Heart right ventricle (tissue), 16 donors: ENCODE results near the gene ARL4A. TPM values are rescaled to one million over a fixed set of nuclear protein-coding genes. Genes with fewer than 3 reads are reported as not detected.

ENCODE experiments used
- ATAC-seq, 8 donors: fragments of 200-7000 bp; cut with Tn5 transposase; one replicate each; pipeline ENCODE4 v1.9.1; 2020; ENCODE audit warnings: mild to moderate bottlenecking in 8 of 8, moderate library complexity in 8 of 8, moderate number of reproducible peaks in 1 of 8
- DNase-seq, 2 donors: peaks; one replicate each; pipeline ENCODE4 v3.0.0-alpha.2; 2020
- H3K27ac ChIP-seq, 10 donors: fragments of 200-600 bp; sonication (generic) in 2 of 10; one replicate each; pipeline versions ENCODE4 v1.5.0 to v1.8.0; 2020 to 2022; ENCODE audit warnings: mild to moderate bottlenecking in 3 of 10
- H3K27me3 ChIP-seq, 7 donors: fragments of 200-600 bp; one replicate each; pipeline ENCODE4 v1.8.0; 2021 to 2022; ENCODE audit warnings: mild to moderate bottlenecking in 2 of 7
- H3K36me3 ChIP-seq, 9 donors: fragments of 200-600 bp; sonication (generic) in 1 of 9; one replicate each; pipeline versions ENCODE4 v1.5.0 to v1.8.0; 2020 to 2022; ENCODE audit warnings: mild to moderate bottlenecking in 2 of 9
- H3K4me1 ChIP-seq, 9 donors: fragments of 200-600 bp; sonication (generic) in 1 of 9; one replicate each; pipeline versions ENCODE4 v1.5.0 to v1.8.0; 2020 to 2022; ENCODE audit warnings: mild to moderate bottlenecking in 4 of 9
- H3K4me3 ChIP-seq, 10 donors: fragments of 200-600 bp; sonication (generic) in 2 of 10; one replicate each; pipeline versions ENCODE4 v1.5.0 to v1.8.0; 2020 to 2022; ENCODE audit warnings: mild to moderate bottlenecking in 7 of 10, moderate library complexity in 2 of 10
- H3K9me3 ChIP-seq, 11 donors: fragments of 200-600 bp in 10 of 11; sonication (generic) in 2 of 11; one replicate each; pipeline versions ENCODE4 v1.5.0 to v1.8.0; 2013 to 2022; ENCODE audit warnings: mild to moderate bottlenecking in 2 of 11, control low read depth in 1 of 11, moderate library complexity in 1 of 11
- WGBS, 2 donors: extraction: QIAGEN DNeasy Blood & Tissue Kit; methylation state at CpG; one replicate each; pipeline ENCODE4 v1.1.7; 2013; ENCODE audit warnings: inconsistent platforms in 1 of 2; 5-methylcytosine and 5-hydroxymethylcytosine counted together
- intact Hi-C, 10 donors: fragments of 100-400 bp; cut with DNase I; formaldehyde crosslinking; loops; one replicate each; pipeline versions ENCODE4 v1.11.1 to v1.14.2; 2022
- polyA plus RNA-seq, 2 donors: library from polyadenylated mRNA; stranded (reverse); fragments of 200-250 nt; gene quantifications; one replicate each; pipeline ENCODE4 v1.2.3, GENCODE V29; 2013
- total RNA-seq, 10 donors: library from RNA; stranded (reverse); fragmentation: NEBNext Ultra II Directional in 3 of 10; extraction: Animal tissue kit (Norgen Biotek cat#: 25700) in 3 of 10; gene quantifications; one replicate each; pipeline versions ENCODE4 v1.2.1 to v1.2.4, GENCODE V29; 2021 to 2023
- TF ChIP-seq, protein P1 (sequence below), 9 donors: fragments of 200-600 bp; sonication (generic) in 2 of 9; IDR thresholded peaks; one replicate each; pipeline versions ENCODE4 v1.5.0 to v1.8.0; 2021 to 2022; ENCODE audit warnings: antibody characterized with exemption in 9 of 9, mild to moderate bottlenecking in 5 of 9, moderate library complexity in 1 of 9
- donor health status: Arrhythmogenic right ventricular cardiomyopathy.
- donor health status: ischemic (EF 13 %, LVEDD 7.1; RV severe dilation, severe dysfunction).
- donor health status: healthy with polysubstance abuse.
- donor health status: DM: no; HTN: yes; CAD: no.
- donor health status: DM: no; HTN: no; CAD: no.
- donor health status: ischemic (EF 25% LVEDD 6.9; RV normal size, moderate dysfunction).
- donor health status: ischemic (EF 25% LVEDD 5.7; RV mildly dilated, moderate dysfunction).
- donor health status: healthy.
- donor health status: DM: yes; HTN: yes; CAD: no.
- donor health status: Ischemic cardiomyopathy.
- donor health status: ischemic (EF 35%, LVEDD 5.7; RV mildly dilated, moderate dysfunction).
- donor health status: nonischemic (EF 11% LVEDD 7.7; RV severe dilation, severe dysfunction).
- donor health status: DM: yes; HTN: yes; CAD: no.
- donor health status: PGD.
- donor health status: ischemic (EF 29% LVEDD 5.4; RV normal size, mild dysfunction).
- donor health status: nonischemic (EF 23%, LVEDD 6.1; RV moderate dilation, normal function).

The ARL4A gene
- total and polyA plus RNA-seq, 12 donors = 6.9 to 21.4 (median 12.9) TPM

DNA sequence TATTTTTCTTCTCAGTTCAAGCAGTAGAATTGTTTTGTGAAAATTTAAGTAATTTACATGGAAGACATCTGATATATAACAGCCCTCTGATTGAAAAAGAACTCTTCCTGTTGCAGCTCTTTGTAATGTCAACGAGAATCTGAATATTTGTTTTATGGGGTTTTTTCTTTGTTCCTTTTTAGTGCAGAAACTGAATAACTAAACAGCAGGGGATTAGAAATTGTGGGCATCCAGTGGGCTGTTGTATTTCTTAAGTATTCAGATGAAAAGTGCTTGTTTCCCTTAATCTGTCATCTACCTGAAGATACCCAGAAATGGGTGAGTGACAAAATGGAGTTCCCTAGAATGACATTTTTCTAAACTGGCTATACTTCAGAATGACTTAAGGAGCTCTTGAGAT is 7.4 kb downstream of the ARL4A start:
- Histone ChIP-seq H3K4me3 (no peak overlapping the region), H3K27me3 (no peaks in the 10 kb centered on the region), H3K9me3 (no peaks in the 10 kb centered on the region), H3K36me3 (no peaks in the 10 kb centered on the region), H3K27ac (no peak overlapping the region), H3K4me1 (peaks cover 0 to 35% (median 12%) of the 10 kb centered on the region in 9 donors)
- intact Hi-C loops = loop anchor here in 1 of 10 donors (10.0 kb wide), 1 partner anchor 130 kb away; no protein-coding TSS in a partner anchor
- TF ChIP-seq, protein P1, sequence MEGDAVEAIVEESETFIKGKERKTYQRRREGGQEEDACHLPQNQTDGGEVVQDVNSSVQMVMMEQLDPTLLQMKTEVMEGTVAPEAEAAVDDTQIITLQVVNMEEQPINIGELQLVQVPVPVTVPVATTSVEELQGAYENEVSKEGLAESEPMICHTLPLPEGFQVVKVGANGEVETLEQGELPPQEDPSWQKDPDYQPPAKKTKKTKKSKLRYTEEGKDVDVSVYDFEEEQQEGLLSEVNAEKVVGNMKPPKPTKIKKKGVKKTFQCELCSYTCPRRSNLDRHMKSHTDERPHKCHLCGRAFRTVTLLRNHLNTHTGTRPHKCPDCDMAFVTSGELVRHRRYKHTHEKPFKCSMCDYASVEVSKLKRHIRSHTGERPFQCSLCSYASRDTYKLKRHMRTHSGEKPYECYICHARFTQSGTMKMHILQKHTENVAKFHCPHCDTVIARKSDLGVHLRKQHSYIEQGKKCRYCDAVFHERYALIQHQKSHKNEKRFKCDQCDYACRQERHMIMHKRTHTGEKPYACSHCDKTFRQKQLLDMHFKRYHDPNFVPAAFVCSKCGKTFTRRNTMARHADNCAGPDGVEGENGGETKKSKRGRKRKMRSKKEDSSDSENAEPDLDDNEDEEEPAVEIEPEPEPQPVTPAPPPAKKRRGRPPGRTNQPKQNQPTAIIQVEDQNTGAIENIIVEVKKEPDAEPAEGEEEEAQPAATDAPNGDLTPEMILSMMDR (IDR thresholded peaks at IDR 0.05) = no peak
- WGBS, 2 donors = 43 to 83% methylated on average over 1 of the region's 1 CpG
- DNase-seq (no peak), ATAC-seq (no peak)

DNA sequence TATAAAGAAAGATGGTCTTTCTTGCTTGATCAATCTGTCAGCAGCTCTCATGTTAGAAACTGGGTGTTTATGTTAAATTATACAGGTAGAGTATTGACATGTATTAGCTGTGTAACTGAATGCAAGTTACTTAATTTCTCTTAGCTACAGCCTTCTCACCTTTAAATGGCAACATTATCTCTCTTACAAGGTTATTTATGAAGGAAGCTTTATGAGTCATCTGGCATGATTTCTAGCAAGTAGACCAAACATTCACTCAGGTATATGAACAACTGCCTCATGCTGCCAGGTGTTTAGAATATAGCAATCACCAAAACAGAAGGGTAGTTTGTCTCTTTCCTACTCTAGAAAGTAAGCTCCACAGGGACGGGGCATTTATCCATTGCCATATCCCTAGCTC is 8.5 kb downstream of the ARL4A start:
- ATAC-seq (no peak), DNase-seq (no peak)
- intact Hi-C loops = loop anchor here in 1 of 10 donors (10.0 kb wide), 1 partner anchor 129 kb away; no protein-coding TSS in a partner anchor
- H3K27ac ChIP-seq = no peak overlapping the region
- TF ChIP-seq, protein P1 (IDR thresholded peaks at IDR 0.05) = no peak
- H3K4me3 ChIP-seq = no peak overlapping the region
- H3K36me3 ChIP-seq = no peaks in the 10 kb centered on the region
- H3K4me1 ChIP-seq = peaks cover 0 to 23% (median under 1%) of the 10 kb centered on the region in 9 donors
- no peaks in the 10 kb centered on the region for H3K27me3 ChIP-seq
- peaks cover 0 to 6% (median under 1%) of the 10 kb centered on the region in 11 donors for H3K9me3 ChIP-seq
- WGBS, 2 donors = 90 to 92% methylated on average over 1 of the region's 1 CpG

DNA sequence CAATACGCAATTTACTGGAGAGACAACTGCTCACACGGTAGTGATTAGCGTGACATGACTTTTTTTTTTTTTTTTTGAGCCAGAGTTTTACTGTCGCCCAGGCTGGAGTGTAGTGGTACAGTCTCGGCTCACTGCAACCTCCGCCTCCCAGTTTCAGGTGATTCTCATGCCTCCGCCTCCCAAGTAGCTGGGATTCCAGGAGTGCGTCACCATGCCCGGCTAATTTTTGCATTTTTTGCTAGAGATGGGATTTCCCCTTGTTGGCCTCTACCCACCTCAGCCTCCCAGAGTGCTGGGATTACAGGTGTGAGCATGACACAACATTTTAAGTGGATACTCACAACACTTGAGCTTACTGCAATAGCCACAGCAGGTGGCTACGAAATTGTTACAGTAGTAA is 11.9 kb downstream of the ARL4A start:
- H3K27me3 ChIP-seq = no peaks in the 10 kb centered on the region
- no peaks in the 10 kb centered on the region for H3K36me3 ChIP-seq
- peaks cover 0 to 21% (median 10%) of the 10 kb centered on the region in 11 donors for H3K9me3 ChIP-seq
- 94 to 95% methylated on average over 10 of the region's 10 CpGs for WGBS, 2 donors
- intact Hi-C loops = loop anchor here in 1 of 10 donors (10.0 kb wide), 1 partner anchor 126 kb away; no protein-coding TSS in a partner anchor
- peaks cover 0 to 16% (median 0%) of the 10 kb centered on the region in 9 donors for H3K4me1 ChIP-seq
- H3K27ac ChIP-seq = no peak overlapping the region
- DNase-seq (no peak), ATAC-seq (no peak)
- no peak overlapping the region for H3K4me3 ChIP-seq
- TF ChIP-seq, protein P1 (IDR thresholded peaks at IDR 0.05) = no peak

DNA sequence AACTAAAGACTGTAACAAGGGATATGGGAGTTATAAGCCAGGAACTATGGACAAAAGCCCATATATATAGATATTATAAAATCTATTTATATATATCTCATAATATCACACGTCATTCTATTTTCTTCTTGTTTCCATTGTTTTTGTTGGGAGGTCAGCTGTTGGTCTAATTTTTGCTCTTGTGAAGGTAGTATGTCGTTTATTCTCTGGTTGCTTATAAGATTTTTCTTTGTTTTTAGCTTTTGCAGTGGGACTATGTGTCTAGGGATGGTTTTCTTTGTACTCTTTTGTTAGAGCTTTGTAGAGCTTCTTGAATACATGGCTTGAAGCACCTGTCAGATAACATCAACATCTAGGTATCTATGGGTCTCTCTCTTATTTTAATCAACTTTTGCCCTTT is 14.0 kb downstream of the ARL4A start:
- intact Hi-C loops = no loop called here
- peaks cover 0 to 8% (median 0%) of the 10 kb centered on the region in 9 donors for H3K4me1 ChIP-seq
- peaks cover 0 to 21% (median 10%) of the 10 kb centered on the region in 11 donors for H3K9me3 ChIP-seq
- H3K27me3 ChIP-seq = no peaks in the 10 kb centered on the region
- TF ChIP-seq, protein P1 (IDR thresholded peaks at IDR 0.05) = no peak
- H3K36me3 ChIP-seq = no peaks in the 10 kb centered on the region
- H3K27ac ChIP-seq = no peak overlapping the region
- WGBS, 2 donors = 83 to 86% methylated on average over 2 of the region's 2 CpGs
- no peak overlapping the region for H3K4me3 ChIP-seq
- DNase-seq (no peak), ATAC-seq (no peak)
